ENCODE data around the gene TMEM128. TPM values are rescaled to one million over a fixed set of nuclear protein-coding genes. Genes with fewer than 3 reads are reported as not detected.

The TMEM128 gene
- total and polyA plus RNA-seq, 2 of the 13 experiments (the other 11 are each of a cell fraction or from before 2014, with no cell fraction given): 19.4 to 27.9 TPM

DNA sequence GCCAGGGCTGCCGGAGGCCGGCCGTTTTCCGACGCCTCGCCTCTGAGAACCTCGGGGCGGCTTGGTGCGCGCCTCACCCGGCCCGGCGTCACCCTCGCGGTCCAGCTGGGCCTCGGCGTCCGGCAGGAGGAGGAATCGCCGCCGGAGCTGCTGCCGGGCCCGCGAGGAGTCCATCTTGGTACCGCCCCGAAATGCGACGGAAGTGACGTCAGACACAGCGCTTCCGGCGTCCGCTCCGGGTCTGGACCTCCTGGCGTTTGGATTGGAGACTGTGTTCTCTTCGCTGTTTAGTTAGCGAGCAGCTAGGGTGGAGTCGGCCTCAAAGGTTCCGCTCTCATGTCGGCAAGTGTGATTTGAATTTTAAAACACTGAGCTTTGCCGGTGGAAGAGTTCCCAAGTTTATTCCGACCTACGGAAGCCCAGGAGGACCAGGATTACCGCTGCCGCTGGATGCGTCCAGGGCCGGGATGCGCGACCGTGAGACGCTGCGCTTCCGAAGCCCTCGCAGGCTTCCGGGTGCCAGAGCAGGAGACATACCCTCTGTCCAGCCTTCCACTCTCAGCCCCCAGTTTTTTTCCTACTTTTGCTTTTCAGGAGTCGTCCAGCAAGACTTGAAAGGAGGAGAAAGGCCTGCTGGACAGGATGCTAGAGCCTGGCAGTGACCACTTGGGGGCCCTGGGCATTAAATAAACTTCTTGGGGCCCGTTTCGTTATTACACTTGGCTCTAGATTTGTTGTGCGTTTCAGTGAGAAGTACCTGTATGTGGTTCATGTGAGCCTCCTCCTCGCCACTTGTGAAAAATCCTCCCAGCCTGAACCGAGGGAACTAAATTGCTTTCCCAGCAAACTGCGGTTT is at the start of gene TMEM128 (continued):
- 0 out of 2 replicates have a peak, but pooled peaks have one; percentile 37 for TF ChIP-seq MTF2 (CRISPR knock-in tag; IDR thresholded peaks at IDR 0.05; ENCODE audit: borderline replicate concordance)
- TF ChIP-seq, protein P1, sequence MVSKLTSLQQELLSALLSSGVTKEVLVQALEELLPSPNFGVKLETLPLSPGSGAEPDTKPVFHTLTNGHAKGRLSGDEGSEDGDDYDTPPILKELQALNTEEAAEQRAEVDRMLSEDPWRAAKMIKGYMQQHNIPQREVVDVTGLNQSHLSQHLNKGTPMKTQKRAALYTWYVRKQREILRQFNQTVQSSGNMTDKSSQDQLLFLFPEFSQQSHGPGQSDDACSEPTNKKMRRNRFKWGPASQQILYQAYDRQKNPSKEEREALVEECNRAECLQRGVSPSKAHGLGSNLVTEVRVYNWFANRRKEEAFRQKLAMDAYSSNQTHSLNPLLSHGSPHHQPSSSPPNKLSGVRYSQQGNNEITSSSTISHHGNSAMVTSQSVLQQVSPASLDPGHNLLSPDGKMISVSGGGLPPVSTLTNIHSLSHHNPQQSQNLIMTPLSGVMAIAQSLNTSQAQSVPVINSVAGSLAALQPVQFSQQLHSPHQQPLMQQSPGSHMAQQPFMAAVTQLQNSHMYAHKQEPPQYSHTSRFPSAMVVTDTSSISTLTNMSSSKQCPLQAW (CRISPR knock-in tag; IDR thresholded peaks at IDR 0.05): peak; percentile 66
- peak; percentile 26; the same call in 1 of the 2 replicates for TF ChIP-seq ZNF598 (CRISPR knock-in tag; IDR thresholded peaks at IDR 0.05; ENCODE audit: borderline replicate concordance)
- TF ChIP-seq RARG (CRISPR knock-in tag; IDR thresholded peaks at IDR 0.05; ENCODE audit: low read depth): no peak
- no peak for TF ChIP-seq ZNF496 (CRISPR knock-in tag; IDR thresholded peaks at IDR 0.05; ENCODE audit: insufficient replicate concordance)
- TF ChIP-seq PTBP1 (IDR thresholded peaks at IDR 0.05; ENCODE audit: low read depth, low read length, poor library complexity, severe bottlenecking): no peak
- TF ChIP-seq, protein P2, sequence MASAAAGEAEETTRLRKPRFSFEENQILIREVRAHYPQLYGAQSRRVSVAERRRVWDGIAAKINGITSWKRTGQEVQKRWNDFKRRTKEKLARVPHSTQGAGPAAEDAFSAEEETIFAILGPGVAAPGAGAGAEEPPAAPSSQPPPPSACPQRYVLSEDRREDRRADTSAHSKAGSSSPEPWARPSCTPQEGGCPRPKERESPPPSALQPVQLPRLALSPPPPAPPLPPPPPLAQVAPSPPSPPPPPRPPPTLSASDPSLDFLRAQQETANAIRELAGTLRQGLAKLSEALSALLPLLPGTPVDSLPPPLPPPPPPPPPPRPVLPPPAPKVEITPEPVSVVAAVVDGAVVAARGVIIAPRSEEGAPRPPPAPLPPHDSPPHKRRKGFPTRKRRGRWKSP (CRISPR knock-in tag; IDR thresholded peaks at IDR 0.05): no peak; the same call in 1 of the 2 replicates
- no peak for TF ChIP-seq MBNL3 (CRISPR knock-in tag; conservative IDR thresholded peaks at IDR 0.05)
- TF ChIP-seq, protein P3, sequence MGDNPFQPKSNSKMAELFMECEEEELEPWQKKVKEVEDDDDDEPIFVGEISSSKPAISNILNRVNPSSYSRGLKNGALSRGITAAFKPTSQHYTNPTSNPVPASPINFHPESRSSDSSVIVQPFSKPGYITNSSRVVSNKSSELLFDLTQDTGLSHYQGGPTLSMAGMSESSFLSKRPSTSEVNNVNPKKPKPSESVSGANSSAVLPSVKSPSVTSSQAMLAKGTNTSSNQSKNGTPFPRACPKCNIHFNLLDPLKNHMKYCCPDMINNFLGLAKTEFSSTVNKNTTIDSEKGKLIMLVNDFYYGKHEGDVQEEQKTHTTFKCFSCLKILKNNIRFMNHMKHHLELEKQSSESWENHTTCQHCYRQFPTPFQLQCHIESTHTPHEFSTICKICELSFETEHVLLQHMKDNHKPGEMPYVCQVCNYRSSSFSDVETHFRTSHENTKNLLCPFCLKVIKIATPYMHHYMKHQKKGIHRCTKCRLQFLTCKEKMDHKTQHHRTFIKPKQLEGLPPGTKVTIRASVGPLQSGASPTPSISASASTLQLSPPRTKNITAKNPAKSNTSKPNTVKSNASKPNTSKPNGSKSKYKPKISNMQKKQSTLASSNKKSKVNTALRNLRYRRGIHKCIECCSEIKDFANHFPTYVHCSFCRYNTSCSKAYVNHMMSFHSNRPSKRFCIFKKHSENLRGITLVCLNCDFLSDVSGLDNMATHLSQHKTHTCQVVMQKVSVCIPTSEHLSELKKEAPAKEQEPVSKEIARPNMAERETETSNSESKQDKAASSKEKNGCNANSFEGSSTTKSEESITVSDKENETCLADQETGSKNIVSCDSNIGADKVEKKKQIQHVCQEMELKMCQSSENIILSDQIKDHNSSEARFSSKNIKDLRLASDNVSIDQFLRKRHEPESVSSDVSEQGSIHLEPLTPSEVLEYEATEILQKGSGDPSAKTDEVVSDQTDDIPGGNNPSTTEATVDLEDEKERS (CRISPR knock-in tag; IDR thresholded peaks at IDR 0.05): no peak
- TF ChIP-seq NFE2L1 (CRISPR knock-in tag; IDR thresholded peaks at IDR 0.05; ENCODE audit: borderline replicate concordance): no peak
- peak; percentile 26; the same call in 1 of the 2 replicates for TF ChIP-seq ZNF816 (CRISPR knock-in tag; IDR thresholded peaks at IDR 0.05; ENCODE audit: borderline replicate concordance)
- TF ChIP-seq MYC (CRISPR knock-in tag; IDR thresholded peaks at IDR 0.05; ENCODE audit: borderline replicate concordance): peak; percentile 76; the same call in 1 of the 2 replicates
- TF ChIP-seq HNRNPK (IDR thresholded peaks at IDR 0.05; ENCODE audit: low read depth, low read length, poor library complexity, severe bottlenecking): no peak
- TF ChIP-seq, protein P4, sequence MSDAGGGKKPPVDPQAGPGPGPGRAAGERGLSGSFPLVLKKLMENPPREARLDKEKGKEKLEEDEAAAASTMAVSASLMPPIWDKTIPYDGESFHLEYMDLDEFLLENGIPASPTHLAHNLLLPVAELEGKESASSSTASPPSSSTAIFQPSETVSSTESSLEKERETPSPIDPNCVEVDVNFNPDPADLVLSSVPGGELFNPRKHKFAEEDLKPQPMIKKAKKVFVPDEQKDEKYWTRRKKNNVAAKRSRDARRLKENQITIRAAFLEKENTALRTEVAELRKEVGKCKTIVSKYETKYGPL (CRISPR knock-in tag; IDR thresholded peaks at IDR 0.05): no peak
- peak; percentile 51 for TF ChIP-seq MED13 (CRISPR knock-in tag; IDR thresholded peaks at IDR 0.05)
- TF ChIP-seq ZNF772 (CRISPR knock-in tag; IDR thresholded peaks at IDR 0.05): no peak
- TF ChIP-seq, protein P5, sequence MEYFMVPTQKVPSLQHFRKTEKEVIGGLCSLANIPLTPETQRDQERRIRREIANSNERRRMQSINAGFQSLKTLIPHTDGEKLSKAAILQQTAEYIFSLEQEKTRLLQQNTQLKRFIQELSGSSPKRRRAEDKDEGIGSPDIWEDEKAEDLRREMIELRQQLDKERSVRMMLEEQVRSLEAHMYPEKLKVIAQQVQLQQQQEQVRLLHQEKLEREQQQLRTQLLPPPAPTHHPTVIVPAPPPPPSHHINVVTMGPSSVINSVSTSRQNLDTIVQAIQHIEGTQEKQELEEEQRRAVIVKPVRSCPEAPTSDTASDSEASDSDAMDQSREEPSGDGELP (IDR thresholded peaks at IDR 0.05; ENCODE audit: borderline replicate concordance, low read depth): peak; percentile 55; the same call in 1 of the 2 replicates

All from HepG2 (cell line).